ENCODE measurements around the gene TFB1M.
A peak's percentile ranks its signal among the peaks of the same experiment; 100 is the strongest.

The TFB1M gene

GRCh38 chr6:155311583-155311982 is 2.7 kb downstream of the TFB1M start:
- no peak for TF ChIP-seq ESRRG (CRISPR knock-in tag; IDR thresholded peaks at IDR 0.05)
- ATAC-seq: no peak

GRCh38 chr6:155311086-155311485 is 3.2 kb downstream of the TFB1M start:
- ATAC-seq: no peak
- TF ChIP-seq CSRNP3 (CRISPR knock-in tag; IDR thresholded peaks at IDR 0.05) (no peak), TOX (CRISPR knock-in tag; IDR thresholded peaks at IDR 0.05; ENCODE audit: borderline replicate concordance) (no peak), RARB (CRISPR knock-in tag; IDR thresholded peaks at IDR 0.05) (no peak), PATZ1 (CRISPR knock-in tag; IDR thresholded peaks at IDR 0.05; ENCODE audit: borderline replicate concordance) (no peak), ZNF8 (CRISPR knock-in tag; IDR thresholded peaks at IDR 0.05) (no peak), ZC3H10 (CRISPR knock-in tag; IDR thresholded peaks at IDR 0.05) (no peak), ESRRG (CRISPR knock-in tag; IDR thresholded peaks at IDR 0.05) (no peak), GLIS3 (CRISPR knock-in tag; IDR thresholded peaks at IDR 0.05) (no peak), POU6F1 (CRISPR knock-in tag; IDR thresholded peaks at IDR 0.05; ENCODE audit: borderline replicate concordance, low read depth) (no peak)

- no peak for ATAC-seq
- TF ChIP-seq ISL1 (CRISPR knock-in tag; IDR thresholded peaks at IDR 0.05) (peak; percentile 25; the same call in 1 of the 2 replicates), ZFP3 (CRISPR knock-in tag; IDR thresholded peaks at IDR 0.05) (no peak)
Measured at GRCh38 chr6:155310596-155310995, 3.7 kb downstream of the TFB1M start.

- TF ChIP-seq CSRNP3 (CRISPR knock-in tag; IDR thresholded peaks at IDR 0.05) (no peak), PPARA (CRISPR knock-in tag; IDR thresholded peaks at IDR 0.05; ENCODE audit: borderline replicate concordance) (no peak), OSR1 (CRISPR knock-in tag; IDR thresholded peaks at IDR 0.05) (no peak), POU6F1 (CRISPR knock-in tag; IDR thresholded peaks at IDR 0.05; ENCODE audit: borderline replicate concordance, low read depth) (no peak)
- no peak for ATAC-seq
Measured at GRCh38 chr6:155309150-155309549, 5.1 kb downstream of the TFB1M start.

- TF ChIP-seq ESRRG (CRISPR knock-in tag; IDR thresholded peaks at IDR 0.05) (no peak), ZNF70 (CRISPR knock-in tag; IDR thresholded peaks at IDR 0.05) (no peak), TCF4 (CRISPR knock-in tag; IDR thresholded peaks at IDR 0.05; ENCODE audit: borderline replicate concordance) (no peak), POU6F1 (CRISPR knock-in tag; IDR thresholded peaks at IDR 0.05; ENCODE audit: borderline replicate concordance, low read depth) (no peak), TOX (CRISPR knock-in tag; IDR thresholded peaks at IDR 0.05; ENCODE audit: borderline replicate concordance) (no peak), ZC3H10 (CRISPR knock-in tag; IDR thresholded peaks at IDR 0.05) (no peak), BACH2 (CRISPR knock-in tag; IDR thresholded peaks at IDR 0.05; ENCODE audit: borderline replicate concordance) (no peak), RARB (CRISPR knock-in tag; IDR thresholded peaks at IDR 0.05) (no peak)
- no peak for ATAC-seq
Measured at GRCh38 chr6:155306958-155307357, 7.3 kb downstream of the TFB1M start.
